Breast epithelium (tissue), 4 donors: ENCODE measurements around the gene BTBD8. TPM values are rescaled to one million over a fixed set of nuclear protein-coding genes. Genes with fewer than 3 reads are reported as not detected.
"Not testable (repeated sequence)": the region's sequence is repeated elsewhere in the genome, so short reads cannot be mapped to it uniquely, and the experiment has no call there.

ENCODE experiments used
- DNase-seq, 2 donors: peaks; one replicate each; pipeline ENCODE4 v3.0.0-alpha.2; 2019; ENCODE audit warnings: low spot score in 2 of 2
- H3K27ac ChIP-seq, 2 donors: fragments of 200-600 bp; sonication (generic) in 1 of 2; one replicate each; pipeline ENCODE4 v1.5.1; 2016 to 2019; ENCODE audit warnings: mild to moderate bottlenecking in 1 of 2
- H3K27me3 ChIP-seq, 2 donors: fragments of 200-600 bp; sonication (generic) in 1 of 2; one replicate each; pipeline versions ENCODE4 v1.5.1 to v1.6.0; 2017 to 2019; ENCODE audit warnings: control low read depth in 1 of 2, mild to moderate bottlenecking in 1 of 2
- H3K36me3 ChIP-seq: fragments of 200-600 bp; one replicate; pipeline ENCODE4 v1.5.1; 2019
- H3K4me1 ChIP-seq, 2 donors: fragments of 200-600 bp; sonication (generic); one replicate each; pipeline ENCODE4 v1.5.1; 2016 to 2019; ENCODE audit warnings: control low read depth in 1 of 2
- H3K4me3 ChIP-seq, 3 donors: fragments of 200-600 bp; sonication (generic); 1 replicate in 2 of 3; 2 replicates in 1 of 3; pipeline ENCODE4 v1.5.1; 2016 to 2019; ENCODE audit warnings: mild to moderate bottlenecking in 3 of 3, moderate library complexity in 2 of 3
- H3K9me3 ChIP-seq, 2 donors: fragments of 200-600 bp; sonication (generic) in 1 of 2; one replicate each; pipeline ENCODE4 v1.5.1; 2016 to 2019; ENCODE audit warnings: control low read depth in 1 of 2
- CTCF ChIP-seq, 3 donors: fragments of 450-650 bp; IDR thresholded peaks; one replicate each; pipeline ENCODE4 v1.5.1; 2016 to 2017; ENCODE audit warnings: antibody characterized with exemption in 3 of 3, mild to moderate bottlenecking in 3 of 3, moderate library complexity in 3 of 3
- POLR2A ChIP-seq: fragments of 450-650 bp; IDR thresholded peaks from one replicate; pipeline ENCODE4 v1.6.1; 2016; ENCODE audit warnings: antibody characterized with exemption, mild to moderate bottlenecking, moderate library complexity
- POLR2AphosphoS5 ChIP-seq, 3 donors: sonication (generic); formaldehyde crosslinking; IDR thresholded peaks; one replicate each; pipeline ENCODE4 v1.6.1; 2017; ENCODE audit warnings: antibody characterized with exemption in 3 of 3
- intact Hi-C: fragments of 100-400 bp; cut with DNase I; formaldehyde crosslinking; loops from one replicate; pipeline ENCODE4 v1.15.1; 2023; ENCODE audit warnings: low total_unique reads
- total RNA-seq, 3 donors: library from RNA; depleted of rRNA; stranded (reverse); fragments of >200 nt; gene quantifications; one replicate each; pipeline ENCODE4 v1.1.0, GENCODE V29; 2016

Gene BTBD8
- total RNA-seq, 3 donors from 2014 or later, result 7.2 to 12.6 (median 7.5) TPM

- no peak for DNase-seq
- H3K27ac ChIP-seq, result no peak overlapping the region
- H3K4me3 ChIP-seq, result no peak overlapping the region
- no peaks in the 10 kb centered on the region for H3K27me3 ChIP-seq
- intact Hi-C loops, result no loop called here
- H3K9me3 ChIP-seq, result no peaks in the 10 kb centered on the region
- TF ChIP-seq POLR2A (no peak), POLR2AphosphoS5 (IDR thresholded peaks at IDR 0.05) (no peak), CTCF (IDR thresholded peaks at IDR 0.05) (no peak)
- H3K36me3 ChIP-seq, result no peaks in the 10 kb centered on the region
- H3K4me1 ChIP-seq, result no peaks in the 10 kb centered on the region
Measured at GRCh38 chr1:92065042-92065441, 15.1 kb upstream of the BTBD8 start.

- Histone ChIP-seq H3K4me1 (no peaks in the 10 kb centered on the region), H3K27me3 (no peaks in the 10 kb centered on the region), H3K36me3 (no peaks in the 10 kb centered on the region), H3K27ac (no peak overlapping the region), H3K9me3 (no peaks in the 10 kb centered on the region), H3K4me3 (no peak overlapping the region)
- DNase-seq, result no peak
- intact Hi-C loops, result no loop called here
- TF ChIP-seq POLR2AphosphoS5 (IDR thresholded peaks at IDR 0.05) (no peak), POLR2A (no peak), CTCF (IDR thresholded peaks at IDR 0.05) (no peak)
Measured at GRCh38 chr1:92066321-92066720, 13.8 kb upstream of the BTBD8 start.

GRCh38 chr1:92070892-92071291 lies 9.3 kb upstream of the BTBD8 start:
- H3K36me3 ChIP-seq, result no peaks in the 10 kb centered on the region
- H3K4me3 ChIP-seq, result no peak overlapping the region
- H3K27ac ChIP-seq, result no peak overlapping the region
- H3K9me3 ChIP-seq, result no peaks in the 10 kb centered on the region
- TF ChIP-seq CTCF (IDR thresholded peaks at IDR 0.05) (no peak), POLR2AphosphoS5 (IDR thresholded peaks at IDR 0.05) (no peak), POLR2A (no peak)
- no peaks in the 10 kb centered on the region for H3K4me1 ChIP-seq
- no peaks in the 10 kb centered on the region for H3K27me3 ChIP-seq
- no peak for DNase-seq
- intact Hi-C loops, result no loop called here

GRCh38 chr1:92074446-92074845 lies 5.7 kb upstream of the BTBD8 start:
- H3K4me3 ChIP-seq, H3K36me3 ChIP-seq, H3K4me1 ChIP-seq, H3K27ac ChIP-seq, DNase-seq, H3K9me3 ChIP-seq, H3K27me3 ChIP-seq, intact Hi-C loops: not testable (repeated sequence)

- H3K4me3 ChIP-seq, result no peak within 1 kb of the TSS
- H3K27me3 ChIP-seq, result no peaks in the 10 kb centered on the region
- intact Hi-C loops, result no loop called here
- TF ChIP-seq CTCF (IDR thresholded peaks at IDR 0.05), result no peak
- TF ChIP-seq POLR2A, result no peak
- TF ChIP-seq POLR2AphosphoS5 (IDR thresholded peaks at IDR 0.05), result no peak
- no peak for DNase-seq
- no peak within 1 kb of the TSS for H3K27ac ChIP-seq
- no peaks in the 10 kb centered on the region for H3K4me1 ChIP-seq
- H3K9me3 ChIP-seq, result no peaks in the 10 kb centered on the region
- H3K36me3 ChIP-seq, result no peaks in the 10 kb centered on the region
Measured at GRCh38 chr1:92075311-92075710, 4.8 kb upstream of the BTBD8 start, which contains the start of gene SETSIP. TSS of gene SETSIP (minus strand) at chr1:92075411. CDS start at chr1:92075411, 0 bp downstream.

GRCh38 chr1:92076363-92076762 lies 3.8 kb upstream of the BTBD8 start:
- no peaks in the 10 kb centered on the region for H3K36me3 ChIP-seq
- no peaks in the 10 kb centered on the region for H3K4me1 ChIP-seq
- H3K9me3 ChIP-seq, result no peaks in the 10 kb centered on the region
- TF ChIP-seq CTCF (IDR thresholded peaks at IDR 0.05) (no peak), POLR2AphosphoS5 (IDR thresholded peaks at IDR 0.05) (no peak), POLR2A (no peak)
- H3K27me3 ChIP-seq, result no peaks in the 10 kb centered on the region
- no peak overlapping the region for H3K27ac ChIP-seq
- no peak overlapping the region for H3K4me3 ChIP-seq
- intact Hi-C loops, result no loop called here
- no peak for DNase-seq

- H3K27ac ChIP-seq, H3K9me3 ChIP-seq, H3K4me1 ChIP-seq, H3K36me3 ChIP-seq, H3K27me3 ChIP-seq, H3K4me3 ChIP-seq, DNase-seq, intact Hi-C loops: not testable (repeated sequence)
Measured at GRCh38 chr1:92078077-92078476, 2.1 kb upstream of the BTBD8 start.
